ENCODE results near the gene TMEM130. TPM values are rescaled to one million over a fixed set of nuclear protein-coding genes. Genes with fewer than 3 reads are reported as not detected.

TMEM130 gene
- total RNA-seq, 1 experiment from 2014 or later: 2.1 TPM

GRCh38 chr7:98868450-98868849, 1.4 kb downstream of the TMEM130 start:
- no peaks in the 10 kb centered on the region for H3K27me3 ChIP-seq (ENCODE audit: insufficient read depth, low read depth)
- peaks cover 19% of the 10 kb centered on the region for H3K4me1 ChIP-seq (replicated peaks; ENCODE audit: insufficient read depth)
- H3K4me3 ChIP-seq: no peak overlapping the region
- no peaks in the 10 kb centered on the region for H4K20me1 ChIP-seq (ENCODE audit: insufficient read depth)
- no peaks in the 10 kb centered on the region for H3K79me2 ChIP-seq (ENCODE audit: low read depth)
- H3K27ac ChIP-seq: no peak overlapping the region
- BruUV-seq (replicated peaks): no TSS peak
- POLR2A ChIA-PET (ENCODE audit: unreplicated experiment): no interaction called here
- H3K9me3 ChIP-seq (ENCODE audit: insufficient read depth, low read depth): no peaks in the 10 kb centered on the region
- DNase-seq: no peak
- CTCF ChIA-PET: no interaction called here
- intact Hi-C loops (cut with micrococcal nuclease; ENCODE audit: unreplicated experiment): loop anchor here (5.0 kb wide), 1 partner anchor 586 kb away; the partner anchor contains the start of gene BRI3
- H3K9me2 ChIP-seq (ENCODE audit: insufficient read depth): no peaks in the 10 kb centered on the region
- H3K4me2 ChIP-seq: no peak overlapping the region
- H2AFZ ChIP-seq: no peak overlapping the region
- H3K36me3 ChIP-seq (ENCODE audit: low read depth): no peaks in the 10 kb centered on the region
- peaks cover 13% of the 10 kb centered on the region; the same call in 1 of the 2 replicates for H3F3A ChIP-seq (ENCODE audit: insufficient read depth, low read depth)
- TF ChIP-seq, protein P1, sequence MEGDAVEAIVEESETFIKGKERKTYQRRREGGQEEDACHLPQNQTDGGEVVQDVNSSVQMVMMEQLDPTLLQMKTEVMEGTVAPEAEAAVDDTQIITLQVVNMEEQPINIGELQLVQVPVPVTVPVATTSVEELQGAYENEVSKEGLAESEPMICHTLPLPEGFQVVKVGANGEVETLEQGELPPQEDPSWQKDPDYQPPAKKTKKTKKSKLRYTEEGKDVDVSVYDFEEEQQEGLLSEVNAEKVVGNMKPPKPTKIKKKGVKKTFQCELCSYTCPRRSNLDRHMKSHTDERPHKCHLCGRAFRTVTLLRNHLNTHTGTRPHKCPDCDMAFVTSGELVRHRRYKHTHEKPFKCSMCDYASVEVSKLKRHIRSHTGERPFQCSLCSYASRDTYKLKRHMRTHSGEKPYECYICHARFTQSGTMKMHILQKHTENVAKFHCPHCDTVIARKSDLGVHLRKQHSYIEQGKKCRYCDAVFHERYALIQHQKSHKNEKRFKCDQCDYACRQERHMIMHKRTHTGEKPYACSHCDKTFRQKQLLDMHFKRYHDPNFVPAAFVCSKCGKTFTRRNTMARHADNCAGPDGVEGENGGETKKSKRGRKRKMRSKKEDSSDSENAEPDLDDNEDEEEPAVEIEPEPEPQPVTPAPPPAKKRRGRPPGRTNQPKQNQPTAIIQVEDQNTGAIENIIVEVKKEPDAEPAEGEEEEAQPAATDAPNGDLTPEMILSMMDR (conservative IDR thresholded peaks at IDR 0.05): no peak
- TF ChIP-seq EZH2 (IDR thresholded peaks at IDR 0.05; ENCODE audit: low read depth): no peak

GRCh38 chr7:98866765-98867164, 3.0 kb downstream of the TMEM130 start:
- Histone ChIP-seq H3K4me1 (replicated peaks; ENCODE audit: insufficient read depth) (peaks cover 19% of the 10 kb centered on the region), H3K27me3 (ENCODE audit: insufficient read depth, low read depth) (no peaks in the 10 kb centered on the region), H3K36me3 (ENCODE audit: low read depth) (no peaks in the 10 kb centered on the region), H3K4me2 (no peak overlapping the region), H3K27ac (no peak overlapping the region), H2AFZ (no peak overlapping the region), H3K9me3 (ENCODE audit: insufficient read depth, low read depth) (no peaks in the 10 kb centered on the region), H3K9me2 (ENCODE audit: insufficient read depth) (no peaks in the 10 kb centered on the region), H3K79me2 (ENCODE audit: low read depth) (no peaks in the 10 kb centered on the region), H3K4me3 (no peak overlapping the region), H3F3A (ENCODE audit: insufficient read depth, low read depth) (peaks cover 13% of the 10 kb centered on the region; the same call in 1 of the 2 replicates), H4K20me1 (ENCODE audit: insufficient read depth) (no peaks in the 10 kb centered on the region)
- intact Hi-C loops (cut with micrococcal nuclease; ENCODE audit: unreplicated experiment): loop anchor here (5.0 kb wide), 1 partner anchor 584 kb away; the partner anchor contains the start of gene BRI3
- CTCF ChIA-PET: interaction anchor here (0.6 kb wide), 1 partner anchor 23 kb away, joined by 4 read pairs; no protein-coding TSS in a partner anchor
- no peak for DNase-seq
- no peak for TF ChIP-seq EZH2 (IDR thresholded peaks at IDR 0.05; ENCODE audit: low read depth)
- TF ChIP-seq, protein P1 (conservative IDR thresholded peaks at IDR 0.05): no peak
- no TSS peak for BruUV-seq (replicated peaks)
- POLR2A ChIA-PET (ENCODE audit: unreplicated experiment): no interaction called here

DNA sequence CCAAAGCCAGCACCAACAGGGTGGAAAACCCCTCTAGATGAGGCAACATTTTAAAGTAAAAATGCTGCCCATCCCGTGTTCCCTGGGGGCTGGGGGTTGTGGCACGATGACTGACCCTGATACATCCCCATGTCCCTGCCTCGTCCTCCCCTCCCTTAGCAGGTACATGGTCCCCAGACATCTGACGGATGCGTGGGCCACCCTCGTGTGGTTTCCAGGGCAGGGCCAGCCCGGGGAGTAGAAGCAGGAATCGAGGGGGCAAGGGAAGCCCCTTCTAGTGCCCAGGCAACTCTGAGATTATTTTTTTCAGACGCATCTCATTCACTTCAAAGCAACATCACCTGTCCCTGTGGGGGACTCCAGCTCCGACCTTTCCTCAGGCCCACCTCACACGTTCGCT, 3.5 kb downstream of the TMEM130 start:
- Histone ChIP-seq H3K4me1 (replicated peaks; ENCODE audit: insufficient read depth) (peaks cover 19% of the 10 kb centered on the region), H3K4me2 (no peak overlapping the region), H3K36me3 (ENCODE audit: low read depth) (no peaks in the 10 kb centered on the region), H2AFZ (no peak overlapping the region), H3K9me3 (ENCODE audit: insufficient read depth, low read depth) (no peaks in the 10 kb centered on the region), H3K79me2 (ENCODE audit: low read depth) (no peaks in the 10 kb centered on the region), H4K20me1 (ENCODE audit: insufficient read depth) (no peaks in the 10 kb centered on the region), H3K4me3 (no peak overlapping the region), H3K27ac (no peak overlapping the region), H3K27me3 (ENCODE audit: insufficient read depth, low read depth) (no peaks in the 10 kb centered on the region), H3F3A (ENCODE audit: insufficient read depth, low read depth) (peaks cover 13% of the 10 kb centered on the region; the same call in 1 of the 2 replicates), H3K9me2 (ENCODE audit: insufficient read depth) (no peaks in the 10 kb centered on the region)
- CTCF ChIA-PET: interaction anchor here (0.6 kb wide), 1 partner anchor 23 kb away, joined by 4 read pairs; no protein-coding TSS in a partner anchor
- no peak for DNase-seq
- intact Hi-C loops (cut with micrococcal nuclease; ENCODE audit: unreplicated experiment): loop anchor here (5.0 kb wide), 1 partner anchor 584 kb away; the partner anchor contains the start of gene BRI3
- TF ChIP-seq, protein P1 (conservative IDR thresholded peaks at IDR 0.05): no peak
- TF ChIP-seq EZH2 (IDR thresholded peaks at IDR 0.05; ENCODE audit: low read depth): no peak
- no TSS peak for BruUV-seq (replicated peaks)
- POLR2A ChIA-PET (ENCODE audit: unreplicated experiment): no interaction called here
